Fibroblast of pulmonary artery (primary cell): ENCODE results near the gene TNS1.

ENCODE experiments used
- DNase-seq: peaks from one replicate; pipeline ENCODE4 v3.0.0-alpha.2; 2010; ENCODE audit warnings: low read depth
- H3K4me3 ChIP-seq: replicated peaks from 2 replicates; pipeline ENCODE4 v1.5.1; 2011; ENCODE audit warnings: low read depth, mild to moderate bottlenecking, control low read depth, low read length, moderate library complexity
- TF ChIP-seq, protein P1 (sequence below): IDR thresholded peaks from 2 replicates; pipeline ENCODE4 v1.5.1; 2011; ENCODE audit warnings: mild to moderate bottlenecking, control low read depth, low read length, inconsistent platforms; ENCODE audit errors: missing control alignments

The TNS1 gene

DNA sequence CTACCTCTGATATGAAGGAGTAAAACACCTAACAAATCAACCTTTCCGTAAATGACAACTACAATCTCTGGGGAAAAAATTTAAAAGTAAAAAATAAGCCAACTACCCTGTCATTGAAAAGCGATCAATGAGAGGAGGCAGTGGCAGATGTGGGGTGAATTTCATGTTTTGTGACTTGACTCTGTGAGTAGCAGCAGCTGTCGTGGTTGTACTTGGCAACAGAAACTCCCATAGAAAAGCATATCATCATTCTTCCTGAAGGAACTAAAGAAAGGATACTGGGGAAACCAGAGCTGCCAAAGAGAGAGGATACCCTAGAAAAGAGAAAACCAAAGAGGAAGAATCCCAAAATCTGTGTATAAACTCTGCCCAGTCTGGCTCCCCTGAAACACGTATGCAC lies 236.4 kb downstream of the TNS1 start:
- H3K4me3 ChIP-seq: no peak overlapping the region
- DNase-seq: no peak
- TF ChIP-seq, protein P1, sequence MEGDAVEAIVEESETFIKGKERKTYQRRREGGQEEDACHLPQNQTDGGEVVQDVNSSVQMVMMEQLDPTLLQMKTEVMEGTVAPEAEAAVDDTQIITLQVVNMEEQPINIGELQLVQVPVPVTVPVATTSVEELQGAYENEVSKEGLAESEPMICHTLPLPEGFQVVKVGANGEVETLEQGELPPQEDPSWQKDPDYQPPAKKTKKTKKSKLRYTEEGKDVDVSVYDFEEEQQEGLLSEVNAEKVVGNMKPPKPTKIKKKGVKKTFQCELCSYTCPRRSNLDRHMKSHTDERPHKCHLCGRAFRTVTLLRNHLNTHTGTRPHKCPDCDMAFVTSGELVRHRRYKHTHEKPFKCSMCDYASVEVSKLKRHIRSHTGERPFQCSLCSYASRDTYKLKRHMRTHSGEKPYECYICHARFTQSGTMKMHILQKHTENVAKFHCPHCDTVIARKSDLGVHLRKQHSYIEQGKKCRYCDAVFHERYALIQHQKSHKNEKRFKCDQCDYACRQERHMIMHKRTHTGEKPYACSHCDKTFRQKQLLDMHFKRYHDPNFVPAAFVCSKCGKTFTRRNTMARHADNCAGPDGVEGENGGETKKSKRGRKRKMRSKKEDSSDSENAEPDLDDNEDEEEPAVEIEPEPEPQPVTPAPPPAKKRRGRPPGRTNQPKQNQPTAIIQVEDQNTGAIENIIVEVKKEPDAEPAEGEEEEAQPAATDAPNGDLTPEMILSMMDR: no peak

DNA sequence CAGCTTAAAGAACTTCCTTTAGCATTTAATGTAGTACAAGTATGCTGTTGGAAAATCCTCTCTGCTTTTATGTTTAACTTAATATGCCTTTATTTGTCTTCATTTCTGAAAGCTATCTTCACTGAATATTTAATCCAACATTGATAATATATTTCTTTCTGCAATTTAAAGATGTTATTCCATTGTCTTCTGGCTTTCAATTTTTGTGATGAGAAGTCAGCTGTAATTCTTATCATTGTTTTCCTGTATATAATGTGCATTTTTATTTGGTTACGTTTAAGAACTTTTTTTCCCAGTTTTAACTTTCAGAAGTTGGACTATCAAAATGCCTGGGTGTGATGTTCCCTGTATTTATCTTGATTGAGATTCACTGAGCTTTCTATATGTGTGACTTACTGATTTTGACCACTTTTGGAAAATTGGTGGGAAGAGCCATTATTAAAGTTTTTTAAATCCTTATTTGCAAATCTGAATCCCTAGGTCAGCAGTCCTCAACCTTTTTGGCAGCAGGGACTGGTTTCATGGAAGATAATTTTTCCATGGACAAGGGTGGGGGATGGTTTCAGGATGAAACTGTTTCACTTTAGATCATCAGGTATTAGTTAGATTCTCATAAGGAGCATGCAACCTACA lies 241.0 kb downstream of the TNS1 start:
- TF ChIP-seq, protein P1: no peak
- no peak overlapping the region for H3K4me3 ChIP-seq
- DNase-seq: no peak

GRCh38 chr2:217759991-217760390 lies 242.8 kb downstream of the TNS1 start:
- TF ChIP-seq, protein P1: no peak
- no peak overlapping the region for H3K4me3 ChIP-seq
- DNase-seq: no peak

- DNase-seq: no peak
- TF ChIP-seq, protein P1: no peak
- H3K4me3 ChIP-seq: no peak overlapping the region
These were observed 245.7 kb downstream of the TNS1 start for GRCh38 chr2:217757108-217757463.

DNA sequence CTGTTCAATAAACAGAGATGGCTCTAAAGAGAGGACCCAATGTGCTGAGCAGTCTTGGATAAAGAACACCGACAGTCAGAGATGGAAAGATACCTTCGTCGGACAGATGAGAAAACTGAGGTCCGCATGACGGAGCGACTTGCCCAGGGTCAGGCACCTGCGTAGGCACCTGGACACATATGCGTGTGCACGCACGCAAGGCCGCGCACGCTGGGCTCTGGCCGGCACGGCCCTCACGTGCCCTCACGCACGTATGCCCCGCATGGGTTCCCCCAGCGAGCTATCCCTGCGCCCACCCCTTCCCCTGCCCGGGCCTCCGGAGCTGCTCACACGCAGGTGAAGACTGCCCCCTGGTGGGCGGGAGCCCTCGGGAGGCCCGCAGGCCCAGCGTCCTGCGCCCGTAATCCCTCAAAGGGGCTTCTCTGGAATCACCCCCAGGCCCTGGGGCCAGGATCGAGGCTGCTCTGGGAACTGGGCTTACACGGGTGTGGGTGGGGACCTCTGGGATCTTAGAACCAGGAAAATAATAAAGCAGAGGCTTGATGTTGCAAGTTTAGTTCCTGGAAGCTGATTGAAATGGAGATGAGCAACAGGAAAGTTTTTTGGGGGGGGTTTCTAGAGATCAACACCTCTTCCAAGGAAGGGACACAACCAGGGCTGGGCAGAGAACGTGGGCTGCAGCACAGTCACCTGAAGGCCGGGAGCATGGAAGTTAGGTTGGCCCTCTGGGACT lies 246.3 kb downstream of the TNS1 start:
- peak; percentile 60 for DNase-seq
- H3K4me3 ChIP-seq: no peak overlapping the region
- TF ChIP-seq, protein P1: peak; percentile 78

GRCh38 chr2:217755027-217755745 lies 247.6 kb downstream of the TNS1 start:
- TF ChIP-seq, protein P1: no peak
- no peak overlapping the region for H3K4me3 ChIP-seq
- DNase-seq: no peak
